Esophagus squamous epithelium (tissue), 4 donors: Measurements from ENCODE around the gene ZCCHC9.
"Not testable (repeated sequence)": the region's sequence is repeated elsewhere in the genome, so short reads cannot be mapped to it uniquely, and the experiment has no call there.

Experiments used
- POLR2A ChIP-seq, 4 donors: fragments of 450-650 bp; IDR thresholded peaks; one replicate each; pipeline ENCODE4 v1.6.1; 2017; ENCODE audit warnings: antibody characterized with exemption in 4 of 4, mild to moderate bottlenecking in 4 of 4, moderate library complexity in 3 of 4
- TF ChIP-seq, protein P1 (sequence below), 6 experiments: fragments of 450-650 bp in 4 of 6; fragments of 200-600 bp in 2 of 6; sonication (generic) in 2 of 6; IDR thresholded peaks; one replicate each; pipeline ENCODE4 v1.5.1; 2016 to 2019; ENCODE audit warnings: antibody characterized with exemption in 6 of 6, mild to moderate bottlenecking in 4 of 6, moderate library complexity in 4 of 6

DNA sequence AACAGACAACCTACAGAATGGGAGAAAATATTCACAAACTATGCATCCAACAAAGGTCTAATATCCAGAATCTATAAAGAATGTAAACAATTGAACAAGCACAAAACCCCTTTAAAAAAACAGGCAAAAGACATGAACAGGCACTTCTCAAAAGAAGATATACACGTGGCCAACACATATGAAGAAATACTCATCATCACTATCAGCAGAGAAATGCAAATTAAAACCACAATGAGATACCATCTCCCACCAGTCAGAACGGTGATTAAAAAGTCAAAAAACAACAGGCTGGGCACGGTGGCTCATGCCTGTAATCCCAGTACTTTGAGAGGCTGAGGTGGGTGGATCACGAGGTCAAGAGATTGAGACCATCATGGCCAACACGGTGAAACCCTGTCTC lies 7.4 kb upstream of the ZCCHC9 start:
- TF ChIP-seq, protein P1, sequence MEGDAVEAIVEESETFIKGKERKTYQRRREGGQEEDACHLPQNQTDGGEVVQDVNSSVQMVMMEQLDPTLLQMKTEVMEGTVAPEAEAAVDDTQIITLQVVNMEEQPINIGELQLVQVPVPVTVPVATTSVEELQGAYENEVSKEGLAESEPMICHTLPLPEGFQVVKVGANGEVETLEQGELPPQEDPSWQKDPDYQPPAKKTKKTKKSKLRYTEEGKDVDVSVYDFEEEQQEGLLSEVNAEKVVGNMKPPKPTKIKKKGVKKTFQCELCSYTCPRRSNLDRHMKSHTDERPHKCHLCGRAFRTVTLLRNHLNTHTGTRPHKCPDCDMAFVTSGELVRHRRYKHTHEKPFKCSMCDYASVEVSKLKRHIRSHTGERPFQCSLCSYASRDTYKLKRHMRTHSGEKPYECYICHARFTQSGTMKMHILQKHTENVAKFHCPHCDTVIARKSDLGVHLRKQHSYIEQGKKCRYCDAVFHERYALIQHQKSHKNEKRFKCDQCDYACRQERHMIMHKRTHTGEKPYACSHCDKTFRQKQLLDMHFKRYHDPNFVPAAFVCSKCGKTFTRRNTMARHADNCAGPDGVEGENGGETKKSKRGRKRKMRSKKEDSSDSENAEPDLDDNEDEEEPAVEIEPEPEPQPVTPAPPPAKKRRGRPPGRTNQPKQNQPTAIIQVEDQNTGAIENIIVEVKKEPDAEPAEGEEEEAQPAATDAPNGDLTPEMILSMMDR (IDR thresholded peaks at IDR 0.05): not testable (repeated sequence)
- not testable (repeated sequence) for TF ChIP-seq POLR2A (IDR thresholded peaks at IDR 0.05)
